Central memory CD8-positive, alpha-beta T cell (primary cell): ENCODE measurements around the gene RAP1GAP.

Experiments
- ATAC-seq: fragments of 150-1000 bp; cut with Tn5 transposase; replicated peaks from 2 replicates; pipeline ENCODE4 v1.10.0; 2022; ENCODE audit warnings: mild to moderate bottlenecking, moderate FRiP score, moderate number of reproducible peaks; ENCODE audit not compliant: poor library complexity, severe bottlenecking; ENCODE audit errors: extremely low read depth
- DNase-seq, 2 donors: peaks; one replicate each; pipeline ENCODE4 v3.0.0; 2021; ENCODE audit warnings: low spot score in 2 of 2
- H3K27ac Mint-ChIP-seq: one replicate; pipeline ENCODE4 v1.8.0; 2022; ENCODE audit warnings: low read depth, mild to moderate bottlenecking, moderate library complexity, mixed read lengths
- H3K27me3 Mint-ChIP-seq: one replicate; pipeline ENCODE4 v1.8.0; 2022; ENCODE audit warnings: mixed read lengths
- H3K36me3 Mint-ChIP-seq: one replicate; pipeline ENCODE4 v1.8.0; 2022; ENCODE audit warnings: mild to moderate bottlenecking, moderate library complexity, mixed read lengths; ENCODE audit not compliant: insufficient read depth
- H3K4me1 Mint-ChIP-seq: one replicate; pipeline ENCODE4 v1.8.0; 2022; ENCODE audit warnings: mixed read lengths
- H3K4me3 Mint-ChIP-seq: one replicate; pipeline ENCODE4 v1.8.0; 2022; ENCODE audit warnings: mild to moderate bottlenecking, moderate library complexity, mixed read lengths
- H3K9me3 Mint-ChIP-seq: one replicate; pipeline ENCODE4 v1.8.0; 2022; ENCODE audit warnings: mixed read lengths

The RAP1GAP gene

DNA sequence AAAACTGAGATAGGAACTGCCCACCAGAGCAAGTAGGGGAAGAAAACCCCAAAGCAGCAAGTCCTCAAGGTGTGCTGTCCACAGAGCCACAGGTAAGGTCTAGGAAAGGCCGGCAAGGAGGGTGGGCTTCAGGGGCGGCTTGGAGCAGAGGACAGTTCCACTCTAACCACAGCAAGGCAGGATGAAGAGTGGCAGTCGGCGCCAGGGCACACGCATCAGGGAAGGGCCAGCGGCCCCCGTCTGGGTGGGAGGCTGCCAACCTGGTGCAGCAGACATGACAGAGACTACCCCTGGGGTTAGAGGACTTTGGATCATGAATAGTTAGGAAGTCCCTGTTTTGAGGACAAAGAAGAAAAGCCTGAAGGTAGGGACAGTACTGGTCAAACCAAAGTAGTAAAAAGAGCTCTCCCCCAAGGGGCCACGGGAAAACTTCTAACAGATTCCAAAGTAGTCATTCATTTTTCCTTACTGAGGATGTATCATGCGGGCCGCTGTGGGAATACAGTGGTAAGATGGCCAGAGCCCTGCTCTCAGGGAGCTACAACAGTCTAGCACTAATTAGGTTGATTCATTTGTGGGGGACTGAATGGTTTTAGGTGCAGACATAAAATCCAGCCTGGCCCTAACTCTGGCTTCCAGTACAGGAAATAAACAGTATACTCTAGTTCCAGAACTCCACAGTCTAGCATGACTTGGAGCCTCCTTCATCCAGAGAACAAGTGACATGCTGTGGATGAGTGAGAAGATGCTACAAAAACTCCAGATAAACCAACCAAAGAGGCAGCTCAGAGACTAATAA is 3.5 kb upstream of the RAP1GAP start:
- Mint-ChIP-seq H3K9me3 (no peaks in the 10 kb centered on the region), H3K4me1 (no peaks in the 10 kb centered on the region), H3K27ac (no peak overlapping the region), H3K27me3 (peaks cover 9% of the 10 kb centered on the region), H3K36me3 (peaks cover 6% of the 10 kb centered on the region), H3K4me3 (no peak overlapping the region)
- DNase-seq (no peak), ATAC-seq (no peak)

DNA sequence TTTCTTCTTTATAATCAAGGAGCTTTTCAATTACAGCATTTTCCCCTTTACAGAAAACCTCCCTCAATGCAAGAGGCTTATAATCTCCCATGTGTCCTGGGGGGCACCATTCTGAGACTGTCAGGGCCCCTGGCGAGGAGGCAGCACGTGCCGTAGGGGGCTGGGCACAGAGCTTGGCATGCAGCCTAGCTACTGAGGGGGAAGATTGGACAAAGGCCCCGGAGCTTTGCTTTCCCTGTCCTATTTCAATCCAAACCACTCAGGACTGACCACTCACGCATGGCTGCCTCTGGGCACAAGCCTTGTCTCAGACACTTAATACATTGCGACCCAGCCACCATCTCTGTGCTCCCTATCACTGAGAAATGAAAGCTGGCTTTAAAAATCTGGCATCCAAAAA is 2.8 kb upstream of the RAP1GAP start:
- no peak for DNase-seq
- H3K27ac Mint-ChIP-seq = no peak overlapping the region
- peaks cover 6% of the 10 kb centered on the region for H3K36me3 Mint-ChIP-seq
- H3K4me1 Mint-ChIP-seq = no peaks in the 10 kb centered on the region
- no peaks in the 10 kb centered on the region for H3K9me3 Mint-ChIP-seq
- no peak overlapping the region for H3K4me3 Mint-ChIP-seq
- no peak for ATAC-seq
- H3K27me3 Mint-ChIP-seq = peaks cover 17% of the 10 kb centered on the region

DNA sequence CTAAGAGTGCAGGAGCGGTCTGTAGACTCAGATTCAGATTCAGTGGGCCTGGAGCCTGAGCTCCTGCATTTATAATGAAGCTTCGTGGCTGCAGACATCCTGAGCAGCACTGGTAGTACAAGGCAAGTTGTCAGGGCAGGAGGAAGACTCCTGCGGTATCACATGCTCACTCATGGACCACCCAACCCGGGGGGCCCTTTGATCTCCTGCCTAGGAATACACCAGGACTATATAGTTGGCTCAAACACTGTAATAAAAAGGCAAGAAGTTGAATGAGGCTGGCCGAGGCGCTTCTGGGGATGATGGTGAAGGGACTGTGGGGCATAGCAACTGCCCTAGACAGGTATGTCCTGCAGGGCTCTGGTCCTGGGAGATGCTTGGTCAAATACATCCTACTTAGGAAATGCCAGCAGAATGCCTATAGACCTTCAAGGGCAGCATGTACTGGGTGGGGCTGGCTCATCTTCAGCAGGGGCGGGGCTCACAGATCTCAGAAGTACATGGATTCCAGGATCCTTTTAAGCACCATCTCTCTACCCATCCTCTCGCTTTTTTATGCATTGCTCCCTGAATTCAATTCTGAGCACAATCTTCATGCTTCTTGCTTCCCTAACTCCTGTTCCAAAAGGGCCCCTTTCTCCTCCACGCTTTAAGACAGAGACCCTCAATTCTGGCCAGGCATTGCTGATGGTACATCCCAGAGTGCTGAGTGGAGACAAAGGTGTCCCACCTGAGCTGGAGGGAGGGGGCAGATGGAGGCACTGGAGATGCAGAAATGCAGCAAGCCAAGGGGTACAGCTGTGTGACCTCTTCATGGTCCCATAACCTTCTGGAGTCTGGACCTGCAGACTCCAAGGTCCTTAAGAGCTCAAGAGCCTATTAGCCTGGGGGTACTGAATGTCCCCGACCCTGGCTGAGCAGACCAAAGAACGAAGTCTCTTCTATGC is 2.1 kb upstream of the RAP1GAP start:
- H3K4me3 Mint-ChIP-seq = no peak overlapping the region
- H3K36me3 Mint-ChIP-seq = peaks cover 6% of the 10 kb centered on the region
- no peaks in the 10 kb centered on the region for H3K9me3 Mint-ChIP-seq
- ATAC-seq (no peak), DNase-seq (no peak)
- peaks cover 24% of the 10 kb centered on the region for H3K27me3 Mint-ChIP-seq
- no peaks in the 10 kb centered on the region for H3K4me1 Mint-ChIP-seq
- no peak overlapping the region for H3K27ac Mint-ChIP-seq

DNA sequence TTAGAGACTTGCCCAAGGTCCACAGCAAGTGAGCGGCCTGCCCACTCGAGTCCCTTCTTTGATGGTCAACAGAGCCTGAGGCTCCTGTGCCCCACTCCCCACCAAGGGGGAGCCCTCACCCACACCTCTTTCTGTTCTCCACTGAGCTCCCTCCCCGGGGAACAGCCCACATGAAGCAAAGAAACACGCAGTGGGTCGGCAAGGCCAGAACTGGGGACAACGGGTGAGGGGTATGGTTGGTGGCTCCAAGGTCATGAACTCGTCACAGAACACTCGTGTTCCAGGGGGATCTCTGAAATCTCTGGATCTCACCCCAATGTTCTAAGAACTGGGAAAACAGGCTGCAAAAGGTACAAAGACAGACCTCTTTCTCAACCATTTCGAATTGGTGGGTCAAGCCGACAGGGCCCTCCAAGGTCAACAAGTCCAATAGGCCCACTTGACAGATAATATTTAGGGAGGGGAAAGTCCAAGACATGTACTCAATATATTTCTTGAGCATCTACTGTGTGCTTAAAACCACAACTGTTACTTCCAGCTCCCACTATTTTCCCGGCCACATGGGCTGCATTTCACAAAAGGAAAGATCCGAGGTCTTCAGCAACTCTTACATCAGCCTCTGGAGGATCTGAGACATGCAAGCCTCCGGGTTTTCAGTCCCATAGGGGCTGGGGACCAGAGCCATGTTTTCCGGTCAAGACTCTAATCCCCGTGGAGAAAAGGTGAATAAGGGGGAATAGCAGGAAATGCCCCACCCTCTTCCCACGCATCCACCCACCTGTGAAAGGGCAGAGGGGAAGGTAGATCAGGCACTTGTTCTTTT is 1.1 kb upstream of the RAP1GAP start:
- no peak for ATAC-seq
- Mint-ChIP-seq H3K9me3 (no peaks in the 10 kb centered on the region), H3K36me3 (peaks cover 3% of the 10 kb centered on the region), H3K4me1 (no peaks in the 10 kb centered on the region), H3K27ac (no peak overlapping the region), H3K4me3 (peak overlapping the region; percentile 57), H3K27me3 (peaks cover 33% of the 10 kb centered on the region)
- DNase-seq = no peak

DNA sequence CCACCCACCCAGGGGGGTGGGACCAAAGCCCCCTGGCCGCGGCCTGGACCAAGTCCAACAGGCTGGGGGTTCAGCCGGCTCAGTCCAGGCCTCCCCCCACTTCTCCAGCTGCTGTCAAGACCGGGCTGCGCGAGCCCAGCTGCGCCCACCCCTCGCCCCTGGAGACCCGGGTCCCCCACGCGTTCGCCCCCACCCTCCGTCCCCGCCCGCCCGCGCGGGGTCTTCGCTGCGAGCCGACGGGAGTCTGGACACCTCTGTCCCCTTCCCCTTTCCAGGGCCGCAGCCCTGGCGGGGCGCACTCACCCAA is 253 bp downstream of the RAP1GAP start:
- Mint-ChIP-seq H3K4me3 (peak overlapping the region; percentile 25), H3K27me3 (peaks cover 47% of the 10 kb centered on the region), H3K27ac (no peak overlapping the region), H3K4me1 (no peaks in the 10 kb centered on the region), H3K36me3 (peaks cover 3% of the 10 kb centered on the region), H3K9me3 (no peaks in the 10 kb centered on the region)
- ATAC-seq (no peak), DNase-seq (no peak)

DNA sequence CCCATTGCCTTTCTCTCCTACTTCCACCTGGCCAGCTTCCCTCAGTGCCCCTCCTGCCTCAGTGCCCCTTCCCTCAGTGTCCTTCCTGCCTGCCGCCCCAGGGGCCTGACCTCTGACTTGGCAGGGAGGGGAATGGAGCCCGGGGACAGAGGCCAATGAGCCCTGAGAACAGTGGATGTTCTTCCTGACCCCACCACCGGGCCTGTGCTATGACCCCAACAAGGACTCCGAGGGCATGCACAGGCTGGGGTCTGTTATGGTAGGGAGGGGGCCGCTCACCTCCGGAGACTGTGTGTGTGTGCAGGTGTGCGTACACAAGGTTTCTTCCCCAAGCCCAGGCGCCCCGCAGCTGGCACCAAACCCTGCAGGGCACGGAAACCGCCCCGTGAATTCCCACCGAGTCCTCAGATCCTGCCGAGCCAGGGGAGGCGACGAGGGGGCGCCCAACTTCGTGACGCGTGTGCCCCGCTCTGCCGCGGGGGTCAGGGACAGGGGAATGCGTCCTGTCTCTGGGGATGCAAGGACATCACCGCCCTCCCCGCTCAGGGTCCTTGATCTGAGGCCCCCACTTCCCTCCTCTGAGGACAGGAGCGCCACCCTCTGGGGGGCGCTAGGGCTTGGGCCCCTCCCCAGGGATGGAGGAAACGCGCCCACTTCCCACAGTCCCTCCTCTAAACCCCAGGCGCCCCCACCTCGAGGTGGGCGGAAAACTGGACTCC is 766 bp downstream of the RAP1GAP start:
- Mint-ChIP-seq H3K4me3 (peak overlapping the region; percentile 25), H3K27ac (no peak overlapping the region)
- no peak for DNase-seq

DNA sequence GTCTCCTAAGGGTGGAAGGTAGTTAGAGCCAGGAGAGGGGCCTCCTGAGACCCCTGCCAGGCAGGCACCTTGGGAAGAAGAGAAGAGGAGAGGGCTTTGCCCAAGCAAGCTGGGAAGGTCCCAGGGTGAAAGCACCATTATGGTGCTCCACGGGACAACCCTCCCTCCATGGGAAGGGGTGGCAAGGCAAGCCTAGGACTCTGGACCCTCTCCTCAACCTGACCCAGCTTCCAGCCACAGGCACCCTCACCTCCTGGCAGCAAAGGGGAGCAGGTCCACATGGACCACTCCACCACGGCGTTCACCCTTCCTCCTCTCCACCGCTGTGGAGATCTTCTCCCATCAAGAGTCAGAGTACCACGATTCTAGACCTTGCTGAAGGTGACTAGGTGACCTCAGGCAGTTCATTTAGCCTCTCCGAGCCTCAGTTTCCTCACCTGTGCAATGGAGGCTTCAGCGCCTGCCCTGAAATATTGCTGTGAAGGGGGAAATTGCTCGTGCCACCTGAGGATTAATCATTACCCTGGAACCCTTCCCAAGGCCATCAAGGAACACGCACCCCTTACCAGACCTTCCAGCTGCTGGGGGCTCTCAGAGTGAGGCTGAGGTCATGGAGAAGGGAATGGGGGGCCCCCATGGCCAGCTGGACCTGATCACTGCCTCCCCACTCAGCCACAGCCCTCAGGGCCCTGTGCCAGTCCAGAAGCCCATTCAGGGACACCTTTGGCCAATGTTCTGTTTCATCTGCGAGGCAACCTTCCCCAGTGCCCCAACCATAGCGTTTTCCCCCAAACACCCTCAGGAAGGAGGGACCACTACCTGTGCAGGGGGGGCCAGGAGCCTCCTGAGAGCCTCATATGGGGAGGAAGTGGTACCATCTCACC is 1.6 kb downstream of the RAP1GAP start:
- Mint-ChIP-seq H3K4me3 (peak overlapping the region; percentile 25), H3K36me3 (peaks cover 3% of the 10 kb centered on the region), H3K9me3 (no peaks in the 10 kb centered on the region), H3K27ac (peak overlapping the region; percentile 21), H3K4me1 (no peaks in the 10 kb centered on the region), H3K27me3 (peaks cover 60% of the 10 kb centered on the region)
- no peak for DNase-seq
- no peak for ATAC-seq

More for the DNA sequence above, 766 bp downstream of the RAP1GAP start:
- Mint-ChIP-seq H3K9me3 (no peaks in the 10 kb centered on the region), H3K36me3 (peaks cover 3% of the 10 kb centered on the region), H3K4me1 (no peaks in the 10 kb centered on the region), H3K27me3 (peaks cover 52% of the 10 kb centered on the region)
- no peak for ATAC-seq

DNA sequence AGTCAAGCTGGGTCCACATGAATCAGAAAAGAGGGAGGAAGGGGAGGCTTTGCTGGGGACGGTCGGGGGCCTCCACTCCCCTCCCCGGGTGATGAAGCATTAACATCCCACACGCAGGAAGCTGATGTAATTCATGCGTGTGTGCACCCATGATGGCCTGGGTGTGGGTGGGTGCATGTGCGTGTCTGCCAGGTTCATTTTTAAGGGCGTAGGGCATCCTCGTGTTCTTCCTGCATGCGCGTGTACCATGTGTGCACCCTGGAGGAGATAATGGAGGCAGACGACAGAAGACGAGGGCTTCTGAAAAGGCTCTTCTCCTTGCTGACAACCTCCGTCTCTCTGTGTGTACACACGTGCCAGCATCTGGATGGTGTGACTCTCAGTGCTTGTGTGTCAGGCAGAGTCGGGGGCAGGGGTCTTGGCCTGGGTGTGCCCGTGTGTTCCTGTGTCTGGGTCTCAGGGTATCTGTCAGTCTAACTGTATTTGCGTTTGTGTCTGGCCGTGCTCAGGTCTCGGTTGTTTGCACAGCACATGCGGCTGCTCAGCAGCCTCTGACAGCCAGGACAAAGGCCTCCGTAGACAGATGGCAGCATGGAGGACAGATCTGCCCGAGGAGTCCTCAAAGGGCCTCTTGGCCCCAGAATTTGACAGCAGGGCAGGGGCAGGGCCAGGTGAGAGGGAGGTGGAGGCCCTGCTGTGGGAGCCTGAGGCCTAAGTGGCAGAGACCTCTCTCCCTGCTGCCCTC is 2.4 kb downstream of the RAP1GAP start:
- Mint-ChIP-seq H3K9me3 (no peaks in the 10 kb centered on the region), H3K36me3 (peaks cover 3% of the 10 kb centered on the region), H3K4me1 (no peaks in the 10 kb centered on the region), H3K27me3 (peaks cover 68% of the 10 kb centered on the region), H3K27ac (no peak overlapping the region), H3K4me3 (no peak overlapping the region)
- no peak for ATAC-seq
- DNase-seq = no peak

DNA sequence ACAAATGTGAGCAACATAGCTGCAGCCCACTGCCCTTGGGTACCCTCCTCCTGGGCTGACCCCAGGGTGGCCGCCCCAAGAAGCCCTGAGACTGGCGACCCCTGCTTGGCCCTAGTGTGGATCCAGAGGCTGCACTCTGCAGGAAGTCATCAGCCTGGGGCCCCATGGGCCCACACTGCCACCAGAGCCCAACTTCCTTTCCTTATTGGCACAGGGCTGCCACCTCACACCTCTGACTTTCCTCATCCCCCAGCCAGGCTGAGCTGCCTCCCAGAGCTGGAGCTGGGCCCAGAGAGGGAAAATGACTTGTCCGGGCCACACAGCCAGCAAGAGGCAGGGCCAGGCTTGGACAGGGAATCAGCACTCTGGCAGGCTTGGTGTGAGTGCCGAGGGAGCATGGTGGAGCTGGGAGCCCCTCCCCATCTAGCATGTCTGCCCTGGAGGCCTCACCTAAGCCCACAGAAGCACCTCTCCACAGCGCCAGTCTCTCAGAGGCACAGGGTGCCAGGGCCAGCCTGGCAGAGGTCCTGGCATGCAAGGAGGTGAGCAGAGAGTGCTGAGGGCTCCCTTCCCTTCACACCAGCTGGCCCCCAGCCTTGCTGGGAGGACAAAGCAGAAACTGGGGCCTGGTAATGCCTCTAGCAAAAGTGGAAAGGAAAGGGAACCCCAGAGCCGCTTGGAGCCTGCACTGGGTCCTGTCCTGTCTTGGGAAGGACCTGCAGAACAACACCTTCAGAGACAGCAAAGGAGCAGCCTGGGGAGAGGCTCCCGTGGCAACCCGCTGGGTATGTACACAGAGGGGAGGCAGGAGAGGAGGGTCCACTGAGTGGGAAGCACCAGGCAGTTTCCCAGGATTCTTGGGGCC is 3.2 kb downstream of the RAP1GAP start:
- DNase-seq (no peak), ATAC-seq (no peak)
- H3K27ac Mint-ChIP-seq = no peak overlapping the region
- H3K27me3 Mint-ChIP-seq = peaks cover 76% of the 10 kb centered on the region
- no peaks in the 10 kb centered on the region for H3K4me1 Mint-ChIP-seq
- H3K9me3 Mint-ChIP-seq = no peaks in the 10 kb centered on the region
- peaks cover 3% of the 10 kb centered on the region for H3K36me3 Mint-ChIP-seq
- H3K4me3 Mint-ChIP-seq = no peak overlapping the region

DNA sequence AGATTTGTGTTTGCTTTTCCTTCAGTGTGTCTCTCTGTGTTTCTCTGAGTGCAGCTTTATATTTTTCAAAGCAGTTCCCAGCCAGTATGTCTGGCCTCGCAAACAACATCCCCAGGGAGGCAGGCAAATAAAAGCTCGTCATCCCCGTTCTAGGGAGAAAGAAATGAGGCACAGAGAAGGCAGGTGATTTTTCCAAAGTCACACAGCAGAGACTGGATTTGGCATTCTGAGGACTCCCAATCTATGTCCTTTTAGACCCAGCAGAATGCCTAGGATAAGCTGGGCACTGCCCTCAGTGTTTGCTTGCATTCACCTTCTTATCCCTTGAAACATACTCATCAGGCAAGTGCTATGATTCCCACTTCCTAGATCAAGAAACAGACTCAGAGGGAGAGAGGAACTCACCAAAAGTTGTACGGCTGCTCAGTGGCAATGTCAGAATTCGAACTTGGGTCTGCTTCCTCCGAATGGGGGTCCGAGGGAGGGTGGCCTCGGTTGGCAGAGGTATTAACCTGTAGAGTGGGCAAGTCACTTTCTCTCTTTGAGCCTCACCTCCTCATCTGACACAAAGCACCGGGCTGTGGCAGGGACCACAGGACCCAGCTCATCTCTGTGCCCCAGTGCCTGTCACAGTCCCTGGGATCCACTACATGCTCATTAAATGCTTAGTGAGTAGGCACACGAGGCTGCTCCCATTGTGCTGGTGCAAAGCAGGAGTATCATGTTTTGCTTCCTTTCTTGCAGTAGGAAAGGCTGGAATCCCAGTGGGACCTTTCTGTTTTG is 4.2 kb downstream of the RAP1GAP start:
- ATAC-seq (no peak), DNase-seq (no peak)
- H3K4me1 Mint-ChIP-seq = peaks cover under 1% of the 10 kb centered on the region
- no peak overlapping the region for H3K4me3 Mint-ChIP-seq
- H3K27ac Mint-ChIP-seq = no peak overlapping the region
- H3K9me3 Mint-ChIP-seq = no peaks in the 10 kb centered on the region
- H3K27me3 Mint-ChIP-seq = peaks cover 81% of the 10 kb centered on the region
- H3K36me3 Mint-ChIP-seq = peaks cover 4% of the 10 kb centered on the region
